ENCODE results near the gene MACC1.

Gene MACC1

DNA sequence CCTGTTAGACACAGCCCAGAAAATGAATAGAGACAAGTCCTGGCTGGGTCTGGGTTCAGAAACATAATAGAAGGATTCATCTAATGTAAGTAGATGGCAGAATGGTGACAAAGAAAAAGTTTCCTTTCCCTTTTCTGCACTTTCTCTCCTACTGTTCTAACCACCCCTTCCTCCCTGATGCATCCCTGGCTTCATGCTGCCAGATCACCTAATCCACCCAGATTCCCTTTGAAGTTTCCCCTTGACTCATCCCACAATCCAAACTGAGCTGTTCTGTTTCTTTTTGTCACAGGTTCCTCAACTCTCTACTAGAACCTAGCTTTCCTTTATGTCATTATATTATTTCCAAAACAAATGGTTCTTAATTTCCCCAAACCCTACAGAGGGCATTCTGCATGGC is 1.1 kb upstream of the MACC1 start:
- H3K27me3 ChIP-seq (ENCODE audit: control insufficient read depth, insufficient read depth, low read length) = no peaks in the 10 kb centered on the region
- H3K36me3 ChIP-seq (ENCODE audit: control insufficient read depth, insufficient read depth, low read length) = no peaks in the 10 kb centered on the region
- TF ChIP-seq, protein P1, sequence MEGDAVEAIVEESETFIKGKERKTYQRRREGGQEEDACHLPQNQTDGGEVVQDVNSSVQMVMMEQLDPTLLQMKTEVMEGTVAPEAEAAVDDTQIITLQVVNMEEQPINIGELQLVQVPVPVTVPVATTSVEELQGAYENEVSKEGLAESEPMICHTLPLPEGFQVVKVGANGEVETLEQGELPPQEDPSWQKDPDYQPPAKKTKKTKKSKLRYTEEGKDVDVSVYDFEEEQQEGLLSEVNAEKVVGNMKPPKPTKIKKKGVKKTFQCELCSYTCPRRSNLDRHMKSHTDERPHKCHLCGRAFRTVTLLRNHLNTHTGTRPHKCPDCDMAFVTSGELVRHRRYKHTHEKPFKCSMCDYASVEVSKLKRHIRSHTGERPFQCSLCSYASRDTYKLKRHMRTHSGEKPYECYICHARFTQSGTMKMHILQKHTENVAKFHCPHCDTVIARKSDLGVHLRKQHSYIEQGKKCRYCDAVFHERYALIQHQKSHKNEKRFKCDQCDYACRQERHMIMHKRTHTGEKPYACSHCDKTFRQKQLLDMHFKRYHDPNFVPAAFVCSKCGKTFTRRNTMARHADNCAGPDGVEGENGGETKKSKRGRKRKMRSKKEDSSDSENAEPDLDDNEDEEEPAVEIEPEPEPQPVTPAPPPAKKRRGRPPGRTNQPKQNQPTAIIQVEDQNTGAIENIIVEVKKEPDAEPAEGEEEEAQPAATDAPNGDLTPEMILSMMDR (IDR thresholded peaks at IDR 0.05) = no peak
- no peaks in the 10 kb centered on the region for H3K9me3 ChIP-seq (ENCODE audit: control insufficient read depth, low read length)
- H3K4me3 ChIP-seq (ENCODE audit: low read depth, low read length) = no peak overlapping the region
- H3K27ac ChIP-seq = no peak overlapping the region
- H2AFZ ChIP-seq = no peak overlapping the region
- H3K9ac ChIP-seq = no peak overlapping the region
- H3K79me2 ChIP-seq = no peaks in the 10 kb centered on the region
- H3K4me2 ChIP-seq (ENCODE audit: low read length) = no peak overlapping the region
- H3K4me1 ChIP-seq = no peaks in the 10 kb centered on the region

DNA sequence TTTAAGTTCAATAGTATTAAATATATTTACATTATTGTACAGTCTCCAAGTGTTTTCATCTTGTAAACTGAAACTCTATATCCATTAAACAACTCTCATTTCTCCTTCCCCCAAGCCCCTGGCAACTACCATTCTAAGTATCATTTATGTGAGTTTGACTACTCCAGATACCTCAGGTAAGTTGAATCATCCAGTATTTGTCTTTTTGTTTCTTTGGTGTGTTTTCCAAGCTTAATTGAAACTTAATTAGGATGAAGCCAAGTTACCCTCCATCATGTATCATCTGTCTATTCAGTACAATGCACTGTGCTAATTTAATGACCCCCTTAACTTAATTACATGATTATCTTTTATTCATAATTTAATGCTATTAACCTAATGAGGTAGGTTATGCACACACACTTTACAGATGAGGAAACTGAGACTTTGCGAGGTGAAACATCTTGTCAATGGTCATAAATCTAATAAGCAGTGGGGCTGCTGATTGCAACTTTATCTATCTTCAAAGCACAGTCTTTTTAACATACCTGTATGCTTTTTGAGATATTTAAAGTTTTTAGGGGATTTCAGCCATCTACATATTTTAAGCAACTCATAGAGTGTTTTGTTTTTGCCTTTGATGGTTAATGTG is 663 bp downstream of the MACC1 start:
- Histone ChIP-seq H3K9ac (no peak overlapping the region), H3K4me3 (ENCODE audit: low read depth, low read length) (no peak overlapping the region), H2AFZ (no peak overlapping the region), H3K36me3 (ENCODE audit: control insufficient read depth, insufficient read depth, low read length) (no peaks in the 10 kb centered on the region), H3K27me3 (ENCODE audit: control insufficient read depth, insufficient read depth, low read length) (no peaks in the 10 kb centered on the region), H3K4me1 (no peaks in the 10 kb centered on the region), H3K79me2 (no peaks in the 10 kb centered on the region), H3K4me2 (ENCODE audit: low read length) (no peak overlapping the region), H3K27ac (no peak overlapping the region), H3K9me3 (ENCODE audit: control insufficient read depth, low read length) (no peaks in the 10 kb centered on the region)
- TF ChIP-seq, protein P1 (IDR thresholded peaks at IDR 0.05) = no peak

DNA sequence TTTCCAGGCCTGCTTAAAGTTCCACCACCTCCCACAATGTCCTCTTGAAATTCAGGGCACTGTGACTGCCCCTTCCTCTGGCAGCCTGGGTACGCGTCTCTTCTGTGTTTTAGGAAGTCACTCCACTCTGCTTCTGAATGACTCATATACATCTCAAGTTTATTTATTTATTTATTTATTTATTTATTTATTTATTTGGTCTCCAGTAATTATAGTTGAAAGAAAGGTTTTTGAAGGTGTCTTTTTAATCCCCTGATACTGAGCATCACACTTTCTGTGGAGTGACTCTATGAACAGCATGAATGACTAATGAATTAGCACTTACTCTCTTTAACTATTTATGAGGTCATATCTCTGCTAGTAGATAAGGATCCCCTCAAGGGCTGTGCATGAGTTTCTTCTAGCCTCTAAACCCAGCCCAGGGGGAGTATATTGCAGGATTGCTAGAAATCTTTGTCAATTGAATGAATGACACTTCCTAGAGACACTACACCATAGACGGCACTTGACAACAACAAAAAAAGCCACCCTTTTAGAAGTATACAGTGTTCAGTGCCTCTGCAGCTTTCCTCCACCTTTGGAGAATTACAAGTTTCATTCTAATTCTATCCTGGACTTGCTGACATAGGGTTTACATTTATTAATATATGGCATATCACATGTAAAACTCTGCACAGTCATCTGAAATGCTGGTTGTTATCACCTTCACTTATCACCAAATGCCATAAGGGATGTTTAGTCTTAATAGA is 2.1 kb downstream of the MACC1 start:
- Histone ChIP-seq H3K9ac (no peak overlapping the region), H2AFZ (no peak overlapping the region), H3K9me3 (ENCODE audit: control insufficient read depth, low read length) (no peaks in the 10 kb centered on the region), H3K4me3 (ENCODE audit: low read depth, low read length) (no peak overlapping the region), H3K79me2 (no peaks in the 10 kb centered on the region), H3K27me3 (ENCODE audit: control insufficient read depth, insufficient read depth, low read length) (no peaks in the 10 kb centered on the region), H3K27ac (no peak overlapping the region), H3K4me2 (ENCODE audit: low read length) (no peak overlapping the region), H3K4me1 (no peaks in the 10 kb centered on the region), H3K36me3 (ENCODE audit: control insufficient read depth, insufficient read depth, low read length) (no peaks in the 10 kb centered on the region)
- TF ChIP-seq, protein P1 (IDR thresholded peaks at IDR 0.05) = no peak

DNA sequence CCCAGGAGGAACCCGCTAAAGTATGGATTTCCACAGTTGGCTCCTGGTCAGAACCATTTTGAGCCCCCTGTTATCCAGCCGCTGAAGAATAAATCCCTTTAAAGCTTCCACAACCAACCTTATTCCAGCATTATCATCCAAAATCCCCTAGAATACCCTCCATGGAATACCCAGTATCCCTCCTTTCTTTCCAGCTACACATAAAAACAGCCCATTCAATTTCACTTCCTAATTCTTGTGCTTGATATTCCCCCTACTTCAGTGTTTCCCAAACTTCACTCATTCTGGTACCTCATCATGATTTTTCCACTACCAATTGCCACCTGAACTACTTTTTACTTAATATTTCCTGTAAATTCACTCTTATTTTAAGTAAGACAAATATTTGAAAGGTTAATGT is 3.1 kb downstream of the MACC1 start:
- no peaks in the 10 kb centered on the region for H3K27me3 ChIP-seq (ENCODE audit: control insufficient read depth, insufficient read depth, low read length)
- TF ChIP-seq, protein P1 (IDR thresholded peaks at IDR 0.05) = no peak

More for the DNA sequence above, 3.1 kb downstream of the MACC1 start:
- H3K27ac ChIP-seq = no peak overlapping the region
- H3K36me3 ChIP-seq (ENCODE audit: control insufficient read depth, insufficient read depth, low read length) = no peaks in the 10 kb centered on the region
- H3K9ac ChIP-seq = no peak overlapping the region
- no peak overlapping the region for H3K4me3 ChIP-seq (ENCODE audit: low read depth, low read length)
- no peak overlapping the region for H3K4me2 ChIP-seq (ENCODE audit: low read length)
- no peak overlapping the region for H2AFZ ChIP-seq
- H3K79me2 ChIP-seq = no peaks in the 10 kb centered on the region
- no peaks in the 10 kb centered on the region for H3K9me3 ChIP-seq (ENCODE audit: control insufficient read depth, low read length)
- H3K4me1 ChIP-seq = no peaks in the 10 kb centered on the region
